Neural progenitor cell (in vitro differentiated cells): Measurements from ENCODE around the gene WDR43. TPM values are rescaled to one million over a fixed set of nuclear protein-coding genes. Genes with fewer than 3 reads are reported as not detected.

ENCODE experiments used
- DNase-seq: peaks from one replicate; pipeline ENCODE4 v3.0.0-alpha.2; 2016; ENCODE audit warnings: low spot score
- H2AFZ ChIP-seq: fragments of 200-600 bp; sonication (generic); replicated peaks from 2 replicates; pipeline ENCODE4 v1.6.1; 2016; ENCODE audit warnings: antibody characterized with exemption
- H3F3A ChIP-seq: fragments of 200-600 bp; sonication (generic); 2 replicates; pipeline ENCODE4 v1.6.1; 2016; ENCODE audit warnings: antibody characterized with exemption, low read depth
- H3K27ac ChIP-seq: fragments of 200-600 bp; sonication (generic); 2 replicates; pipeline ENCODE4 v1.5.1; 2016; ENCODE audit warnings: mild to moderate bottlenecking
- H3K27me3 ChIP-seq: fragments of 200-600 bp; sonication (generic); 2 replicates; pipeline ENCODE4 v1.6.1; 2016; ENCODE audit warnings: mild to moderate bottlenecking, moderate library complexity
- H3K36me3 ChIP-seq: fragments of 200-600 bp; sonication (generic); 2 replicates; pipeline ENCODE4 v1.5.1; 2016
- H3K4me1 ChIP-seq: fragments of 200-600 bp; sonication (generic); 2 replicates; pipeline ENCODE4 v1.6.1; 2016; ENCODE audit warnings: mixed run types
- H3K4me2 ChIP-seq: fragments of 200-600 bp; sonication (generic); 2 replicates; pipeline ENCODE4 v1.6.1; 2016
- H3K4me3 ChIP-seq: fragments of 200-600 bp; sonication (generic); 2 replicates; pipeline ENCODE4 v1.5.1; 2016
- H3K79me2 ChIP-seq: fragments of 200-600 bp; sonication (generic); 2 replicates; pipeline ENCODE4 v1.6.1; 2016; ENCODE audit warnings: low read depth
- H3K9ac ChIP-seq: fragments of 200-600 bp; sonication (generic); 2 replicates; pipeline ENCODE4 v1.6.1; 2016
- H3K9me3 ChIP-seq: fragments of 200-600 bp; sonication (generic); 2 replicates; pipeline ENCODE4 v1.5.1; 2016; ENCODE audit warnings: low read depth
- H4K20me1 ChIP-seq: fragments of 200-600 bp; sonication (generic); 2 replicates; pipeline ENCODE4 v1.6.1; 2016; ENCODE audit warnings: low read depth
- H3K27ac Mint-ChIP-seq: 3 replicates; pipeline ENCODE4 v1.8.0; 2021; ENCODE audit warnings: mixed read lengths
- H3K27me3 Mint-ChIP-seq: 2 replicates; pipeline ENCODE4 v1.8.0; 2022; ENCODE audit warnings: low read depth, mild to moderate bottlenecking, inconsistent platforms, moderate library complexity, mixed read lengths; ENCODE audit not compliant: insufficient read depth
- H3K36me3 Mint-ChIP-seq: 3 replicates; pipeline ENCODE4 v1.8.0; 2021; ENCODE audit warnings: mixed read lengths
- H3K4me1 Mint-ChIP-seq: 3 replicates; pipeline ENCODE4 v1.8.0; 2021; ENCODE audit warnings: mixed read lengths
- H3K4me3 Mint-ChIP-seq: 3 replicates; pipeline ENCODE4 v1.8.0; 2021; ENCODE audit warnings: mild to moderate bottlenecking, moderate library complexity, mixed read lengths
- H3K9me3 Mint-ChIP-seq: 3 replicates; pipeline ENCODE4 v1.8.0; 2020; ENCODE audit warnings: mixed read lengths
- CTCF ChIP-seq: fragments of 200-600 bp; sonication (generic); IDR thresholded peaks from 2 replicates; pipeline ENCODE4 v1.5.1; 2017; ENCODE audit warnings: antibody characterized with exemption, mild to moderate bottlenecking
- EZH2 ChIP-seq: fragments of 200-600 bp; sonication (generic); IDR thresholded peaks from 2 replicates; pipeline ENCODE4 v1.6.1; 2017; ENCODE audit warnings: antibody characterized with exemption, mild to moderate bottlenecking, moderate library complexity
- EZH2phosphoT487 ChIP-seq: fragments of 200-600 bp; sonication (generic); IDR thresholded peaks from 2 replicates; pipeline ENCODE4 v1.6.1; 2017; ENCODE audit warnings: antibody characterized with exemption
- total RNA-seq: library from RNA; depleted of rRNA; stranded (reverse); fragments of >200 nt; gene quantifications from 2 replicates; pipeline ENCODE4 v1.2.3, GENCODE V29; 2015; ENCODE audit warnings: low replicate concordance

The WDR43 gene
- total RNA-seq, 1 donor from 2014 or later, result 139 TPM

- Mint-ChIP-seq H3K4me1 (peaks cover 14% of the 10 kb centered on the region), H3K27me3 (no peaks in the 10 kb centered on the region), H3K27ac (no peak overlapping the region), H3K36me3 (peaks cover 7% of the 10 kb centered on the region), H3K9me3 (no peaks in the 10 kb centered on the region), H3K4me3 (no peak overlapping the region)
- peak; percentile 23 for DNase-seq
- Histone ChIP-seq H3K4me2 (peak overlapping the region; percentile 10), H3F3A (no peaks in the 10 kb centered on the region), H3K27me3 (no peaks in the 10 kb centered on the region), H3K4me1 (peaks cover 17% of the 10 kb centered on the region), H2AFZ (no peak overlapping the region), H3K9me3 (no peaks in the 10 kb centered on the region), H3K27ac (peak overlapping the region; percentile 22), H3K79me2 (peaks cover 100% of the 10 kb centered on the region), H3K9ac (no peak overlapping the region), H3K36me3 (peaks cover 5% of the 10 kb centered on the region), H3K4me3 (no peak overlapping the region), H4K20me1 (peaks cover 91% of the 10 kb centered on the region)
- TF ChIP-seq EZH2phosphoT487 (no peak), EZH2 (no peak), CTCF (no peak)
Measured at GRCh38 chr2:28901202-28901601, 6.7 kb downstream of the WDR43 start.

- no peak for DNase-seq
- H3K36me3 ChIP-seq, result peaks cover 5% of the 10 kb centered on the region
- H3K4me1 Mint-ChIP-seq, result peaks cover 9% of the 10 kb centered on the region
Measured at GRCh38 chr2:28901841-28902240, 7.4 kb downstream of the WDR43 start.

GRCh38 chr2:28902584-28902983, 8.1 kb downstream of the WDR43 start:
- Histone ChIP-seq H2AFZ (no peak overlapping the region), H3K9ac (no peak overlapping the region), H3K79me2 (peaks cover 99% of the 10 kb centered on the region), H4K20me1 (peaks cover 86% of the 10 kb centered on the region), H3F3A (no peaks in the 10 kb centered on the region), H3K27ac (no peak overlapping the region), H3K4me3 (no peak overlapping the region), H3K9me3 (no peaks in the 10 kb centered on the region), H3K4me2 (no peak overlapping the region), H3K36me3 (peaks cover 5% of the 10 kb centered on the region), H3K4me1 (peaks cover 7% of the 10 kb centered on the region), H3K27me3 (no peaks in the 10 kb centered on the region)
- no peak for DNase-seq
- H3K36me3 Mint-ChIP-seq, result peaks cover 16% of the 10 kb centered on the region
- peaks cover 3% of the 10 kb centered on the region for H3K4me1 Mint-ChIP-seq
- H3K27me3 Mint-ChIP-seq, result no peaks in the 10 kb centered on the region
- H3K27ac Mint-ChIP-seq, result no peak overlapping the region
- no peak for TF ChIP-seq EZH2
- no peak for TF ChIP-seq CTCF
- TF ChIP-seq EZH2phosphoT487, result no peak
- no peaks in the 10 kb centered on the region for H3K9me3 Mint-ChIP-seq
- H3K4me3 Mint-ChIP-seq, result no peak overlapping the region

More at GRCh38 chr2:28901841-28902240, 7.4 kb downstream of the WDR43 start:
- Histone ChIP-seq H3K4me2 (no peak overlapping the region), H3K9me3 (no peaks in the 10 kb centered on the region), H3K4me1 (peaks cover 11% of the 10 kb centered on the region), H3K9ac (no peak overlapping the region), H4K20me1 (peaks cover 90% of the 10 kb centered on the region), H3F3A (no peaks in the 10 kb centered on the region), H2AFZ (no peak overlapping the region), H3K79me2 (peaks cover 100% of the 10 kb centered on the region), H3K4me3 (no peak overlapping the region), H3K27ac (no peak overlapping the region), H3K27me3 (no peaks in the 10 kb centered on the region)
- Mint-ChIP-seq H3K27me3 (no peaks in the 10 kb centered on the region), H3K9me3 (no peaks in the 10 kb centered on the region), H3K27ac (no peak overlapping the region), H3K36me3 (peaks cover 13% of the 10 kb centered on the region), H3K4me3 (no peak overlapping the region)
- TF ChIP-seq CTCF (no peak), EZH2phosphoT487 (no peak), EZH2 (no peak)
